GM12878 (cell line): ENCODE data around the gene SDHC. TPM values are rescaled to one million over a fixed set of nuclear protein-coding genes. Genes with fewer than 3 reads are reported as not detected.

Experiments used
- ATAC-seq: fragments of 200-7000 bp; cut with Tn5 transposase; 3 replicates; pipeline ENCODE4 v1.9.1; 2020; ENCODE audit warnings: mild to moderate bottlenecking, moderate library complexity
- BruUV-seq: library from RNA; stranded (reverse); fragments of 400-500 nt; replicated peaks from 2 replicates; lab custom pipeline; 2021; lab: Mats Ljungman, UMichigan
- CTCF ChIA-PET: fragments of 300-600 bp; sonication (Branson Sonifier 250); formaldehyde crosslinking; extraction: SDS; loops from one replicate; lab custom pipeline; 2021; ENCODE audit warnings: inconsistent platforms; lab: Yijun Ruan, JAX
- POLR2A ChIA-PET: fragments of 350-600 bp; formaldehyde crosslinking; extraction: SDS; loops from one replicate; lab custom pipeline; 2021; ENCODE audit warnings: inconsistent platforms; lab: Charles Lee
- RAD21 ChIA-PET: fragments of 300-600 bp; sonication (Branson Sonifier 250); formaldehyde crosslinking; loops from one replicate; lab custom pipeline; 2023; ENCODE audit warnings: antibody characterized with exemption; ENCODE audit not compliant: unreplicated experiment; lab: Charles Lee
- SMC1A ChIA-PET: fragments of 300-600 bp; sonication (Branson Sonifier 250); formaldehyde crosslinking; loops from one replicate; lab custom pipeline; 2023; ENCODE audit not compliant: unreplicated experiment, uncharacterized antibody; lab: Charles Lee
- DNase-seq: peaks from one replicate; pipeline ENCODE4 v3.0.0-alpha.2; 2011; ENCODE audit warnings: low read depth, low spot score
- FAIRE-seq: peaks from 3 replicates; lab custom pipeline; 2011; peaks lifted over from hg19 to GRCh38; lab: Jason Lieb, UNC
- H2AFZ ChIP-seq: 2 replicates; pipeline ENCODE4 v1.6.0; 2011; ENCODE audit warnings: low read depth, low read length, control low read depth; ENCODE audit not compliant: control insufficient read depth
- H3K27ac ChIP-seq: 2 replicates; pipeline ENCODE4 v1.5.1; 2011; ENCODE audit warnings: control low read depth; ENCODE audit not compliant: control insufficient read depth, insufficient read depth
- H3K27me3 ChIP-seq, 2 experiments: replicated peaks in 1 of 2; 2 replicates each; pipeline versions ENCODE4 v1.6.0 to v1.6.1; 2011; ENCODE audit warnings: low read length in 1 of 2; ENCODE audit not compliant: control insufficient read depth in 2 of 2, insufficient read depth in 2 of 2
- H3K36me3 ChIP-seq, 2 experiments: 2 replicates each; pipeline ENCODE4 v1.5.1; 2011; ENCODE audit warnings: low read length in 1 of 2; ENCODE audit not compliant: control insufficient read depth in 2 of 2, insufficient read depth in 2 of 2
- H3K4me1 ChIP-seq: 2 replicates; pipeline ENCODE4 v1.6.1; 2011; ENCODE audit warnings: mild to moderate bottlenecking, low read length, moderate library complexity, mixed read lengths; ENCODE audit not compliant: control insufficient read depth, insufficient read depth
- H3K4me2 ChIP-seq: 2 replicates; pipeline ENCODE4 v1.6.0; 2011; ENCODE audit warnings: control low read depth; ENCODE audit not compliant: control insufficient read depth, insufficient read depth
- H3K4me3 ChIP-seq: fragments of 200-600 bp; sonication (generic); 2 replicates; pipeline ENCODE4 v1.5.1; 2016
- H3K79me2 ChIP-seq: 2 replicates; pipeline ENCODE4 v1.6.0; 2011; ENCODE audit warnings: low read length; ENCODE audit not compliant: control insufficient read depth, insufficient read depth
- H3K9ac ChIP-seq: 2 replicates; pipeline ENCODE4 v1.8.0; 2011; ENCODE audit warnings: low read length, control low read depth, mixed read lengths; ENCODE audit not compliant: control insufficient read depth, insufficient read depth
- H3K9me3 ChIP-seq: replicated peaks from 3 replicates; pipeline ENCODE4 v1.5.1; 2011; ENCODE audit warnings: mild to moderate bottlenecking, low read length; ENCODE audit not compliant: control insufficient read depth, insufficient read depth
- H4K20me1 ChIP-seq: 2 replicates; pipeline ENCODE4 v1.6.0; 2011; ENCODE audit not compliant: control insufficient read depth, insufficient read depth
- ATF7 ChIP-seq: fragments of 450-650 bp; IDR thresholded peaks from 2 replicates; pipeline ENCODE4 v1.6.1; 2016; ENCODE audit warnings: low read depth, mild to moderate bottlenecking
- CHD1 ChIP-seq: IDR thresholded peaks from 2 replicates; pipeline ENCODE4 v1.6.1; 2012; ENCODE audit warnings: low read depth, low read length, improper control_type of control experiment
- FOXK2 ChIP-seq: fragments of 450-650 bp; IDR thresholded peaks from 2 replicates; pipeline ENCODE4 v1.6.1; 2017; ENCODE audit warnings: mild to moderate bottlenecking, moderate library complexity
- HCFC1 ChIP-seq: fragments of 150-350 bp; IDR thresholded peaks from 2 replicates; pipeline ENCODE4 v1.6.1; 2014; ENCODE audit warnings: low read length
- MYB ChIP-seq: fragments of 150-350 bp; IDR thresholded peaks from 2 replicates; pipeline ENCODE4 v1.6.1; 2014; ENCODE audit warnings: mild to moderate bottlenecking, low read depth, low read length, borderline replicate concordance
- ZBTB4 ChIP-seq: fragments of 450-650 bp; formaldehyde crosslinking; IDR thresholded peaks from 2 replicates; pipeline ENCODE4 v1.4.0; 2022; ENCODE audit warnings: mild to moderate bottlenecking, moderate library complexity
- ZZZ3 ChIP-seq: IDR thresholded peaks from 2 replicates; pipeline ENCODE4 v1.6.1; 2011; ENCODE audit warnings: low read depth; ENCODE audit not compliant: control insufficient read depth, insufficient read length
- WGBS: methylation state at CpG from one replicate; pipeline ENCODE4 v1.1.6; 2016; ENCODE audit warnings: low lambda C conversion rate; ENCODE audit not compliant: insufficient replicate concordance, insufficient coverage; ENCODE audit errors: missing lambda C conversion rate; 5-methylcytosine and 5-hydroxymethylcytosine counted together
- in situ Hi-C: fragments of 300-500 bp; cut with MboI; formaldehyde crosslinking; loops from 9 replicates; pipeline ENCODE4 v1.14.3; 2018; ENCODE audit warnings: mixed read lengths
- intact Hi-C: fragments of 100-400 bp; cut with micrococcal nuclease; formaldehyde crosslinking; loops from one replicate; pipeline ENCODE4 v1.14.2; 2022; ENCODE audit not compliant: unreplicated experiment
- polyA plus RNA-seq, 11 experiments: library from polyadenylated mRNA; depleted of rRNA in 4 of 11; unstranded in 6 of 11; stranded (reverse) in 5 of 11; fragments of >200 nt; fragmentation: Nextera tagmentation in 4 of 11; fragmentation: Illumina TruSeq in 1 of 11; extraction: Ambion mirVana in 4 of 11; extraction: Trizol in 1 of 11; gene quantifications; 1 replicate in 1 of 11; 2 replicates in 10 of 11; pipeline versions ENCODE4 v1.2.1 to v1.2.3, GENCODE V29; 2011 to 2016; ENCODE audit warnings: inconsistent platforms in 2 of 11, missing spikeins in 2 of 11, low read depth in 1 of 11
- total RNA-seq, 4 experiments: library from RNA; depleted of rRNA in 3 of 4; stranded (reverse); fragments of >200 nt in 3 of 4; fragmentation: Illumina TruSeq in 1 of 4; extraction: Trizol in 1 of 4; gene quantifications; 2 replicates each; pipeline versions ENCODE4 v1.2.1 to v1.2.3, GENCODE V29; 2013 to 2021

Gene SDHC
- total and polyA plus RNA-seq, 10 of the 15 experiments (the other 5 are each of a cell fraction or from before 2014, with no cell fraction given) = 18.4 to 340 (median 178) TPM

GRCh38 chr1:161402446-161402845 is 88.3 kb downstream of the SDHC start:
- TF ChIP-seq CHD1 = no peak
- TF ChIP-seq ATF7 = no peak
- no peak for TF ChIP-seq ZBTB4 (CRISPR knock-in tag)
- TF ChIP-seq ZZZ3 = no peak
- no peak for TF ChIP-seq HCFC1
- no peak for TF ChIP-seq MYB
- no peak for TF ChIP-seq FOXK2
- TF ChIP-seq, all 136 proteins: peak for 0
- DNase-seq (no peak), ATAC-seq (no peak), FAIRE-seq (no peak)
- Histone ChIP-seq H3K9me3 (no peaks in the 10 kb centered on the region), H3K9ac (no peak overlapping the region), H3K4me3 (no peak overlapping the region), H3K4me2 (no peak overlapping the region), H2AFZ (no peak overlapping the region), H3K36me3 (no peaks in the 10 kb centered on the region), H3K79me2 (no peaks in the 10 kb centered on the region), H4K20me1 (no peaks in the 10 kb centered on the region), H3K27ac (no peak overlapping the region), H3K4me1 (0 out of 2 replicates have a peak, but pooled peaks cover 3% of the 10 kb centered on the region), H3K27me3 (no peaks in the 10 kb centered on the region)
- ChIA-PET SMC1A (interaction anchor here (0.7 kb wide), 1 partner anchor 547 kb away, joined by 3 read pairs; no protein-coding TSS in a partner anchor), CTCF (no interaction called here), RAD21 (no interaction called here), POLR2A (interaction anchor here (0.6 kb wide), 2 partner anchors 27 to 113 kb away, joined by 3 to 6 read pairs; no protein-coding TSS in a partner anchor)
- no TSS peak for BruUV-seq
- in situ Hi-C loops = no loop called here
- intact Hi-C loops = no loop called here
- 63% methylated on average over 3 of the region's 3 CpGs for WGBS
